Astrocyte of the cerebellum (primary cell): ENCODE results near the gene FBRS.

ENCODE experiments used
- DNase-seq: peaks from one replicate; pipeline ENCODE4 v3.0.0-alpha.2; 2011; ENCODE audit warnings: low read depth
- H3K4me3 ChIP-seq: 2 replicates; pipeline ENCODE4 v1.5.1; 2011; ENCODE audit warnings: mild to moderate bottlenecking, low read depth, low read length, moderate library complexity
- CTCF ChIP-seq: IDR thresholded peaks from 2 replicates; pipeline ENCODE4 v1.5.1; 2012; ENCODE audit warnings: low read length, low read depth, moderate library complexity, mild to moderate bottlenecking; ENCODE audit errors: missing control alignments
- in situ Hi-C: cut with HindIII; loops from 2 replicates; pipeline ENCODE4 v1.10.0; 2017; ENCODE audit warnings: low sequenced_read_pairs

The FBRS gene

GRCh38 chr16:30652005-30652296 lies 6.3 kb upstream of the FBRS start:
- no peak for TF ChIP-seq CTCF
- DNase-seq, result no peak
- H3K4me3 ChIP-seq, result peak overlapping the region; percentile 93
- in situ Hi-C loops, result no loop called here

DNA sequence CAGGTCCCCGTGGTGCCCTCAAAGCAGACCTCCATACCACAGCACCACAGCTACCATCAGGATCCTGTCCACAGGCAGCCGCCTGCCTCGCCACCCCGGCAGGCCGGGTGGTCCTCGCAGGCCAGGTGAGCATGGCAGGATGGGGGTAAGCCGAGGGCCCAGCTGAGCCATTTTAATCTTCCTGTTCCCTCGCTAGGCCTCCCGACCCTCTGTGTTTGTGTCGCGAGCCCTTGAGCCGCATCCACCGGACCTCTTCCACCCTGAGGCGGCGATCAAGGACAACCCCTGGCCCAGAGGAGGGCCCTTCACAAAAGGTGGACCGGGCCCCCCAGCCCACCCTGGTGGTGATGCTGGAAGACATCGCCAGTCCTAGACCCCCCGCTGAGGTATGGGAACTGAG lies 5.5 kb upstream of the FBRS start:
- H3K4me3 ChIP-seq, result no peak overlapping the region
- DNase-seq, result no peak
- no peak for TF ChIP-seq CTCF
- in situ Hi-C loops, result no loop called here

DNA sequence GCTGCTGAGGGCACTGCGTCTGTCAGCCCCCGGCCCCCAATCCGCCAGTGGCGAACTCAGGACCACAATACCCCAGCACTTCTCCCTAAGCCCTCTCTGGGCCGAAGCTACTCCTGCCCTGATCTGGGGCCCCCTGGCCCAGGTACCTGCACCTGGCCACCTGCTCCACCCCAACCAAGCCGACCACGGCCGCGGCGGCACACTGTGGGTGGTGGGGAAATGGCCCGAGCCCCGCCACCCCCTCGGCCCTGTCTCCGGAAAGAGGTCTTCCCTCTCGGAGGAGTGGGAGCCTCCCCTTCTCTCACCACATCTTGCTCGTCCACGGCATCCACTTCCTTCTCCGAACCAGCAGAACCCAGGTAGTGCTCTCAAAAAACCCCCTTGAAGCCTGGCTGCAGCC lies 3.4 kb upstream of the FBRS start:
- DNase-seq, result no peak

GRCh38 chr16:30655815-30656347 lies 2.4 kb upstream of the FBRS start:
- no peak overlapping the region for H3K4me3 ChIP-seq
- no peak for TF ChIP-seq CTCF

More for the DNA sequence above, 3.4 kb upstream of the FBRS start:
- in situ Hi-C loops, result no loop called here
- TF ChIP-seq CTCF, result no peak
- no peak overlapping the region for H3K4me3 ChIP-seq

DNA sequence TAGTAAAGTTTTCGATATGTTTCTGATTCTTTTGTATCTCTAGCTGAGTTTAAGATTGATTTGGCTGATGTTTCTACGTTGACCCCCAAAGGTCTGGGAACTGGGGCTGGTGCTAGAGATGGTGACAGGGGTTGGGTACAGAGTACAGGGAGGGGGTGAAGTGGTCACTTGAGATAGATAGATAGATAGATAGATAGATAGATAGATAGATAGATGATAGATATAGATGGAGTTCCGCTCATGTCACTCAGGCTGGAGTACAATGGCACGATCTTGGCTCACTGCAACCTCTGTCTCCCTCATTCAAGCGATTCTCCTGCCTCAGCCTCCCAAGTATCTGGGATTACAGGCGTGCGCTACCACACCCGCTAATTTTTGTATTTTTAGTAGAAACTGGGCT lies 1.8 kb upstream of the FBRS start:
- H3K4me3 ChIP-seq, result no peak overlapping the region
- DNase-seq, result no peak
- in situ Hi-C loops, result no loop called here
- TF ChIP-seq CTCF, result no peak

More at GRCh38 chr16:30655815-30656347, 2.4 kb upstream of the FBRS start:
- in situ Hi-C loops, result no loop called here
- DNase-seq, result no peak

DNA sequence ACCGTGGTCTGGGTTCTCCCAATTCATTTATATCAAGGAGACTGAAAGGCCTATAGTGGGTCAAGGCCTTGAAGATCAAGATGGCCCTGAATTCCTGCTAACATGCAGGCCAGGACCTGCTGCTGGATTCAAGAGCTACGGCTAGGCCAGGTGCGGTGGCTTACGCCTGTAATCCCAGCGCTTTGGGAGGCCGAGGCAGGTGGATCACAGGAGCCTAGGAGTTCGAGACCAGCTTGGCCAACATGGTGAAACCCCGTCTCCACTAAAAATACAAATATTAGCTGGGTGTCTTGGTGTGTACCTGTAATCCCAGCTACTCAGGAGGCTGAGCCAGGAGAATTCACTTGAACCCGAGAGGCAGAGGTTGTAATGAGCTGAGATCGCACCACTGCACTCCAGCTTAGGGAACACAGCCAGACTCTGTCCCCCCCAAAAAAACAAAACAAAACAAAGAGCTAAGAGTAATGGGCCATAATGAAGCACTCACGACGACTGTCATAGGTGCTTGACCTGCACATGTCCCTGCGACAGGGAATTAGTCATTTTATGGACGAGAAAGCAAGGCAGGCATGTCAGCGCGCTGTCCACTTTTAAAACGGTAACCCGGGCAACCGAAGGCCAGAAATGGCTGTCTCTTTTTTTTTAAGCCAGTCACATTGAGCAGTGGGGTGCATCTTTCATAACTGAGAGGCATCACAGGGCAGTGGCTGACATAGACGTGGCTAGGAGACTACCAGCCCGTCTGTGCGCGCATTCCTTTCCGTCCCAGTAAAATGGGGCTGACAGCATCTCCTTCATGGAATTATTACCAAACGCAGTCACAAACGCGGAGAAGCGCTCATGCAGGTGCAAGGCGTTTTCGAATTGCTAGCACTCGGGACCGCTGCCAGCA lies 1.0 kb upstream of the FBRS start:
- in situ Hi-C loops, result no loop called here
- no peak for DNase-seq
- peak overlapping the region; percentile 44 for H3K4me3 ChIP-seq
- no peak for TF ChIP-seq CTCF
